Lower lobe of right lung (tissue), 2 donors: ENCODE data around the gene SMARCC2. TPM values are rescaled to one million over a fixed set of nuclear protein-coding genes. Genes with fewer than 3 reads are reported as not detected.
A peak's percentile ranks its signal among the peaks of the same experiment; 100 is the strongest.

Source experiments
- ATAC-seq, 2 donors: fragments of 200-7000 bp; cut with Tn5 transposase; one replicate each; pipeline ENCODE4 v1.9.1; 2020 to 2022; ENCODE audit warnings: mild to moderate bottlenecking in 2 of 2, moderate library complexity in 2 of 2
- DNase-seq: peaks from one replicate; pipeline ENCODE4 v3.0.0-alpha.2; 2020
- H3K27ac ChIP-seq: fragments of 200-600 bp; one replicate; pipeline ENCODE4 v1.8.0; 2022
- H3K27me3 ChIP-seq: fragments of 200-600 bp; one replicate; pipeline ENCODE4 v1.8.0; 2022; ENCODE audit warnings: low read depth
- H3K36me3 ChIP-seq: fragments of 200-600 bp; one replicate; pipeline ENCODE4 v1.8.0; 2022; ENCODE audit warnings: mild to moderate bottlenecking
- H3K4me1 ChIP-seq: fragments of 200-600 bp; one replicate; pipeline ENCODE4 v1.8.0; 2022
- H3K4me3 ChIP-seq: fragments of 200-600 bp; one replicate; pipeline ENCODE4 v1.8.0; 2022; ENCODE audit warnings: mild to moderate bottlenecking
- H3K9me3 ChIP-seq: fragments of 200-600 bp; one replicate; pipeline ENCODE4 v1.8.0; 2022
- intact Hi-C: fragments of 100-400 bp; cut with DNase I; formaldehyde crosslinking; loops from one replicate; pipeline ENCODE4 v1.11.0; 2022
- total RNA-seq: library from RNA; stranded (reverse); fragmentation: NEBNext Ultra II Directional; extraction: Animal tissue kit (Norgen Biotek cat#: 25700); gene quantifications from one replicate; pipeline ENCODE4 v1.2.1, GENCODE V29; 2021
- TF ChIP-seq, protein P1 (sequence below): fragments of 200-600 bp; IDR thresholded peaks from one replicate; pipeline ENCODE4 v1.8.0; 2022; ENCODE audit warnings: antibody characterized with exemption, mild to moderate bottlenecking
- donor health status: DM: no; HTN: yes; CAD: no; lungs with severe emphysema.

SMARCC2 gene
- total RNA-seq, 1 donor from 2014 or later: 115 TPM

DNA sequence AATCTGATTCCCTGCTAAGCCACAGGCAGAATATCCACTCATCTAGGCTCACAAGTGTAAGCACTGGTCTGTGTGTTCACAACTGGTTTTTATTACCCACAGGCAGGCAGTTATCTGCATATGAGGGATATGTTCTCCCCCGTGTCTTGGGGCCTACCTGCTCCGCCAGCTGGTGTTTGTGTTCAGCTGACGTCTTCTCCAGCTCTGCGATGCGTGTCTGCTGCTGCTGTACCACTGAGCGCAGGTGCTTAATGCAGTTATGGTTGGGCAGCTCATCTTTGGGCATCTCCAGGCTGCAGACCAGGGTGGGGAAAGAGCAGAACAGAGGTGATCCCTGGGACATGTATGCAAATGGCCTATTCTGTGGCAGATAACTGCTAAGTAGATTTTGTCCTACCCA is 18.7 kb upstream of the SMARCC2 start:
- H3K27ac ChIP-seq: no peak overlapping the region
- no peaks in the 10 kb centered on the region for H3K27me3 ChIP-seq
- H3K4me1 ChIP-seq: no peaks in the 10 kb centered on the region
- H3K36me3 ChIP-seq: peaks cover 84% of the 10 kb centered on the region
- TF ChIP-seq, protein P1, sequence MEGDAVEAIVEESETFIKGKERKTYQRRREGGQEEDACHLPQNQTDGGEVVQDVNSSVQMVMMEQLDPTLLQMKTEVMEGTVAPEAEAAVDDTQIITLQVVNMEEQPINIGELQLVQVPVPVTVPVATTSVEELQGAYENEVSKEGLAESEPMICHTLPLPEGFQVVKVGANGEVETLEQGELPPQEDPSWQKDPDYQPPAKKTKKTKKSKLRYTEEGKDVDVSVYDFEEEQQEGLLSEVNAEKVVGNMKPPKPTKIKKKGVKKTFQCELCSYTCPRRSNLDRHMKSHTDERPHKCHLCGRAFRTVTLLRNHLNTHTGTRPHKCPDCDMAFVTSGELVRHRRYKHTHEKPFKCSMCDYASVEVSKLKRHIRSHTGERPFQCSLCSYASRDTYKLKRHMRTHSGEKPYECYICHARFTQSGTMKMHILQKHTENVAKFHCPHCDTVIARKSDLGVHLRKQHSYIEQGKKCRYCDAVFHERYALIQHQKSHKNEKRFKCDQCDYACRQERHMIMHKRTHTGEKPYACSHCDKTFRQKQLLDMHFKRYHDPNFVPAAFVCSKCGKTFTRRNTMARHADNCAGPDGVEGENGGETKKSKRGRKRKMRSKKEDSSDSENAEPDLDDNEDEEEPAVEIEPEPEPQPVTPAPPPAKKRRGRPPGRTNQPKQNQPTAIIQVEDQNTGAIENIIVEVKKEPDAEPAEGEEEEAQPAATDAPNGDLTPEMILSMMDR: no peak
- no peaks in the 10 kb centered on the region for H3K9me3 ChIP-seq
- no peak overlapping the region for H3K4me3 ChIP-seq
- intact Hi-C loops: no loop called here
- ATAC-seq: no peak
- DNase-seq: no peak

DNA sequence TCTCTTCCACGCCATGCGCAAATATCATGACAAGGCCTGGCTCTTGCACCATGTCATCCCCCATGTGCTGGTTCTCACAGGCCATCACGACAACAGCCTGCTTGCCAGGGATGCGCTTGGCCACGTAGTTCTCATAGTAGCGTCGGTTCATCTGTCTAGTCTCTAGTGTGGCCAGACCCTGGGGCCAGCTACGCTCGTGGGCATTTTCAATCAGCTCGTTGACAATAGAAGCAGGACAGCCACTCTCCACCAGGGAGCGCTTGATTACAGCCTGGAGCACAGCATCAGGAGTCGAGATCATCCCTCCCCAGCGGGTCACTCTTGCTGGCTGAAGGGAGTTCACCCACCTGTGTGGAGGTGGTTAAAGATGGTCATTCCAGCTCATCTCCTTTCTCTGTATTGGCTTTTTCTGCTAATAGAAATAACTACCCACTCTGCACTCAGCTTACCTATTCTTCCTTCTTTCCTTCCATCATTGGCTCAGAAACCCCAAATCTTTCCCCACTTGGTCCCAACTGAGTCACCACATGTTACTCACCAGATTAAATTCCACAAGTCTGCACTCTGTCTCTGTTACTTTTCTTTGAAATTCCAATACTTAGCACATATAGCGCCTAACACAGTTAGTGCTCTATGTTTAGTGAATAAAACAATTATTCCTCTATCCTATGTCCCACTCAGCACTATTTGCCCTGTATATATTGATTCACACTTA is 17.3 kb upstream of the SMARCC2 start:
- DNase-seq: no peak
- H3K27me3 ChIP-seq: no peaks in the 10 kb centered on the region
- TF ChIP-seq, protein P1: peak; percentile 54
- intact Hi-C loops: no loop called here
- peak; percentile 61 to 72 for ATAC-seq
- H3K36me3 ChIP-seq: peaks cover 70% of the 10 kb centered on the region
- no peaks in the 10 kb centered on the region for H3K4me1 ChIP-seq
- no peak overlapping the region for H3K4me3 ChIP-seq
- H3K27ac ChIP-seq: no peak overlapping the region
- H3K9me3 ChIP-seq: no peaks in the 10 kb centered on the region

DNA sequence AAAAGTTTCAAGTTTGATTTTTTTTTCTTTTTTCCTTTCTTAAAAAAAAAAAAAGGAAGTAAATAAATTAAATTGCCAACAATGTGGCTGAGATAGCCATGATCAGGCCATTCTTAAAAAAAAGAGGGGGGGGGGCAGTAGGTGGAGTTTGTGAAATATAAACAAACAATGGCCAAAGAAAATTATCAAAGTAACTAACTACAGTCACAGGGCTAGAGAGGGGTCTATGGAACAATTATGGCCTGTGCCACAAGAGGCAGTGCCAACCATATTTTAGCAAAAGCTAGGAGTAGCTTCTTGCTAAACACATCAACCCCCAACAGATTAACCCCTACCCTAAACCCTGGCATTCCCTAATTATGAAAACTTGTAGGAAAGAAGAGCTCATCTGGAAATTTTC is 16.2 kb upstream of the SMARCC2 start:
- no peak overlapping the region for H3K4me3 ChIP-seq
- no peaks in the 10 kb centered on the region for H3K4me1 ChIP-seq
- no peak overlapping the region for H3K27ac ChIP-seq
- TF ChIP-seq, protein P1: no peak
- no peaks in the 10 kb centered on the region for H3K27me3 ChIP-seq
- no peak for ATAC-seq
- peaks cover 60% of the 10 kb centered on the region for H3K36me3 ChIP-seq
- DNase-seq: no peak
- intact Hi-C loops: no loop called here
- no peaks in the 10 kb centered on the region for H3K9me3 ChIP-seq

DNA sequence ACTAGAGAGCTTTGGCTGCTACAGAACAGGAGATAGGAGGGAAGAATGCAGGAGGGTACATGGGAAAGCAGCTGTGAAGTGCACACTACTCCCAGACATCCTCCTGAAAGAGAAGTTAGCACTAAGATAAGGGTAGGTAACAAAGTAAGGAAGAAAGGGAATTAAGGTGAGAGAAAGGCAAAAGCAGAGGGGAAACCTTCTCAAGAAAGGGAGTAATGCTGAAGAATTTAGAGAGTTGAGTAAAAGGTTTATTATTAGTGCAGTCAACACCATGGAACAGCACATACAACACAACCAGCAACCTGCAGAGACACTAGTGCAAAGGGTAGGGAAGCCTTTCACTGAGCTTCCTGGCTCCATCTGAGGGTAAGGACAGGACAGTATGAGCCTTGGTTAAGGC is 15.0 kb upstream of the SMARCC2 start:
- Histone ChIP-seq H3K4me3 (no peak overlapping the region), H3K27ac (peak overlapping the region; percentile 16)
- peak in 1 of 2 donors; percentile 5 for ATAC-seq

DNA sequence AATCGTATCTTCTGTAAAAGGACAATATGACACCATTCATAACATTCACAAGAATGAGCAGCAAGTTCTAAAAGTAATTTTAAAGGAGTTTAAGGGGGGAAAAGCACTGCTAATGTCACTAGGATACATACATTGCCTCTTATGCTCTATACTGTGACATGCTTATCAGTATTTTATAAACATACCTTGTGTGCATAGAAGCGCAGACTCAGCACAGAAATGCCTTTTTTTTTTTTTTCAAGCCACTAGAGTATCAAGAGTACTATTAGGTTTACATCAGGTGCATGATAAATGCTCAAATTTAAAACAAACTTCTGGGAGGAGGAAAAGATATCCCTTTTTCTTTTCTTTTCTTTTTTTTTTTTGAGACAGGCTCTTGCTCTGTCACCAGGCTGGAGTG is 13.6 kb upstream of the SMARCC2 start:
- Histone ChIP-seq H3K4me3 (no peak overlapping the region), H3K9me3 (no peaks in the 10 kb centered on the region), H3K27me3 (no peaks in the 10 kb centered on the region), H3K27ac (peak overlapping the region; percentile 1), H3K4me1 (no peaks in the 10 kb centered on the region), H3K36me3 (peaks cover 33% of the 10 kb centered on the region)
- intact Hi-C loops: no loop called here
- no peak for ATAC-seq
- DNase-seq: no peak
- TF ChIP-seq, protein P1: no peak

More for the DNA sequence above, 15.0 kb upstream of the SMARCC2 start:
- no peaks in the 10 kb centered on the region for H3K27me3 ChIP-seq
- TF ChIP-seq, protein P1: no peak
- intact Hi-C loops: no loop called here
- H3K9me3 ChIP-seq: no peaks in the 10 kb centered on the region
- H3K4me1 ChIP-seq: no peaks in the 10 kb centered on the region
- no peak for DNase-seq
- peaks cover 48% of the 10 kb centered on the region for H3K36me3 ChIP-seq
